SK-N-SH (cell line): Measurements from ENCODE around the gene AUTS2. TPM values are rescaled to one million over a fixed set of nuclear protein-coding genes. Genes with fewer than 3 reads are reported as not detected.

Experiments
- CTCF ChIA-PET: fragments of 300-600, 350-600 bp; formaldehyde crosslinking; extraction: SDS; loops from one replicate; lab custom pipeline; 2021; lab: Yijun Ruan, JAX
- POLR2A ChIA-PET: fragments of 350-600 bp; sonication (Branson Sonifier 250); formaldehyde crosslinking; extraction: SDS; loops from one replicate; lab custom pipeline; 2020; ENCODE audit warnings: antibody characterized with exemption, inconsistent platforms; lab: Yijun Ruan, JAX
- DNase-seq: peaks from one replicate; pipeline ENCODE4 v3.0.0; 2012
- H2AFZ ChIP-seq: fragments of 200-600 bp; sonication (generic); 2 replicates; pipeline ENCODE4 v1.8.1; 2016; ENCODE audit warnings: antibody characterized with exemption, mild to moderate bottlenecking, low read depth
- H3F3A ChIP-seq: fragments of 200-600 bp; sonication (generic); replicated peaks from 2 replicates; pipeline ENCODE3; 2016; ENCODE audit warnings: antibody characterized with exemption, mild to moderate bottlenecking; ENCODE audit not compliant: insufficient read depth
- H3K27ac ChIP-seq, 2 experiments: fragments of 200-500 bp in 1 of 2; fragments of 200-600 bp in 1 of 2; sonication (Bioruptor generic) in 1 of 2; sonication (generic), shearing (Covaris generic) in 1 of 2; 2 replicates each; pipeline versions ENCODE4 v1.5.1 to v1.6.1; 2014 to 2016; ENCODE audit warnings: low read depth in 2 of 2, inconsistent platforms in 1 of 2, low read length in 1 of 2, mild to moderate bottlenecking in 1 of 2, mixed read lengths in 1 of 2
- H3K27me3 ChIP-seq: fragments of 200-600 bp; sonication (generic), shearing (Covaris generic); 2 replicates; pipeline ENCODE4 v1.6.1; 2016; ENCODE audit warnings: mixed run types; ENCODE audit not compliant: insufficient read depth
- H3K36me3 ChIP-seq, 2 experiments: fragments of 200-500 bp in 1 of 2; fragments of 200-600 bp in 1 of 2; sonication (Bioruptor generic) in 1 of 2; sonication (generic) in 1 of 2; replicated peaks in 1 of 2; 2 replicates each; pipeline versions ENCODE3 to v1.5.1; 2014 to 2016; ENCODE audit warnings: low read length in 1 of 2, mild to moderate bottlenecking in 1 of 2; ENCODE audit not compliant: insufficient read depth in 2 of 2, control insufficient read depth in 1 of 2
- H3K4me1 ChIP-seq, 2 experiments: fragments of 200-500 bp in 1 of 2; fragments of 200-600 bp in 1 of 2; sonication (Bioruptor generic) in 1 of 2; sonication (generic), shearing (Covaris generic) in 1 of 2; 2 replicates each; pipeline versions ENCODE4 v1.5.1 to v1.6.1; 2014 to 2016; ENCODE audit warnings: low read depth in 1 of 2, low read length in 1 of 2, mixed run types in 1 of 2; ENCODE audit not compliant: insufficient read depth in 2 of 2, control insufficient read depth in 1 of 2
- H3K4me2 ChIP-seq: fragments of 200-600 bp; sonication (generic), shearing (Covaris generic); 2 replicates; pipeline ENCODE4 v1.6.1; 2017; ENCODE audit warnings: mixed run types
- H3K4me3 ChIP-seq, 2 experiments: fragments of 200-500 bp in 1 of 2; fragments of 200-600 bp in 1 of 2; sonication (Bioruptor generic) in 1 of 2; sonication (generic), shearing (Covaris generic) in 1 of 2; 2 replicates each; pipeline versions ENCODE4 v1.5.1 to v1.8.1; 2014 to 2016; ENCODE audit warnings: low read depth in 2 of 2, inconsistent platforms in 1 of 2, low read length in 1 of 2, mild to moderate bottlenecking in 1 of 2, mixed read lengths in 1 of 2, moderate library complexity in 1 of 2
- H3K79me2 ChIP-seq: fragments of 200-600 bp; sonication (generic); 2 replicates; pipeline ENCODE4 v1.8.1; 2017; ENCODE audit warnings: mild to moderate bottlenecking; ENCODE audit not compliant: insufficient read depth
- H3K9ac ChIP-seq: fragments of 200-600 bp; sonication (generic); 2 replicates; pipeline ENCODE4 v1.6.1; 2017; ENCODE audit warnings: mixed run types
- H3K9me2 ChIP-seq: fragments of 200-600 bp; sonication (generic); 2 replicates; pipeline ENCODE4 v1.6.1; 2017; ENCODE audit warnings: mixed run types
- H3K9me3 ChIP-seq: fragments of 200-600 bp; sonication (generic); 2 replicates; pipeline ENCODE4 v1.6.1; 2017; ENCODE audit warnings: mixed run types, mild to moderate bottlenecking, moderate library complexity
- H4K20me1 ChIP-seq: fragments of 200-600 bp; sonication (generic); 2 replicates; pipeline ENCODE4 v1.6.1; 2017; ENCODE audit warnings: mild to moderate bottlenecking, mixed run types; ENCODE audit not compliant: insufficient read depth
- CHD2 ChIP-seq: fragments of 150-350 bp; IDR thresholded peaks from 2 replicates; pipeline ENCODE4 v1.6.1; 2018; ENCODE audit warnings: low read length; ENCODE audit not compliant: partially characterized antibody
- ELF1 ChIP-seq: IDR thresholded peaks from 2 replicates; pipeline ENCODE4 v1.4.0; 2012
- EP300 ChIP-seq, 2 experiments: IDR thresholded peaks; 2 replicates each; pipeline versions ENCODE4 v1.4.0 to v1.6.1; 2012; ENCODE audit warnings: borderline replicate concordance in 1 of 2, low read depth in 1 of 2, low read length in 1 of 2
- FOSL2 ChIP-seq: IDR thresholded peaks from 2 replicates; pipeline ENCODE4 v1.4.0; 2012; ENCODE audit warnings: low read depth, mild to moderate bottlenecking, moderate library complexity, borderline replicate concordance
- FOXM1 ChIP-seq: IDR thresholded peaks from 2 replicates; pipeline ENCODE4 v1.4.0; 2012; ENCODE audit warnings: low read depth, mild to moderate bottlenecking
- GATA2 ChIP-seq: sonication (generic); formaldehyde crosslinking; IDR thresholded peaks from 2 replicates; pipeline ENCODE4 v1.5.0; 2020; ENCODE audit warnings: mild to moderate bottlenecking, missing genetic modification reagents
- IRF3 ChIP-seq: fragments of 150-350 bp; IDR thresholded peaks from 2 replicates; pipeline ENCODE4 v1.6.1; 2016; ENCODE audit warnings: mild to moderate bottlenecking, low read depth, low read length
- MEF2A ChIP-seq: IDR thresholded peaks from 2 replicates; pipeline ENCODE4 v1.4.0; 2012; ENCODE audit warnings: low read depth, borderline replicate concordance
- MXI1 ChIP-seq: IDR thresholded peaks from 2 replicates; pipeline ENCODE4 v1.6.1; 2012; ENCODE audit warnings: mild to moderate bottlenecking, low read depth, low read length, improper control_type of control experiment
- NFIC ChIP-seq: IDR thresholded peaks from 2 replicates; pipeline ENCODE4 v1.4.0; 2012; ENCODE audit warnings: borderline replicate concordance
- POLR2AphosphoS5 ChIP-seq: IDR thresholded peaks from 2 replicates; pipeline ENCODE4 v1.6.1; 2012; ENCODE audit warnings: low read depth, low read length
- RAD21 ChIP-seq: IDR thresholded peaks from 2 replicates; pipeline ENCODE4 v1.6.1; 2012; ENCODE audit warnings: mild to moderate bottlenecking, low read length
- RCOR1 ChIP-seq: fragments of 150-350 bp; IDR thresholded peaks from 2 replicates; pipeline ENCODE4 v1.6.1; 2017; ENCODE audit warnings: antibody characterized with exemption, low read length
- RFX5 ChIP-seq: IDR thresholded peaks from 2 replicates; pipeline ENCODE4 v1.6.1; 2012; ENCODE audit warnings: mild to moderate bottlenecking, improper control_type of control experiment, low read length
- RXRA ChIP-seq: IDR thresholded peaks from 2 replicates; pipeline ENCODE4 v1.4.0; 2012; ENCODE audit warnings: low read depth, mild to moderate bottlenecking, borderline replicate concordance
- TEAD4 ChIP-seq: IDR thresholded peaks from 2 replicates; pipeline ENCODE4 v1.4.0; 2012; ENCODE audit warnings: mild to moderate bottlenecking, borderline replicate concordance; ENCODE audit not compliant: insufficient read depth
- ZBTB33 ChIP-seq: IDR thresholded peaks from 2 replicates; pipeline ENCODE4 v1.4.0; 2012; ENCODE audit warnings: low read depth, borderline replicate concordance
- WGBS: methylation state at CpG from one replicate; pipeline ENCODE4 v1.1.6; 2017; ENCODE audit warnings: low lambda C conversion rate; 5-methylcytosine and 5-hydroxymethylcytosine counted together
- polyA plus RNA-seq, 3 experiments: library from polyadenylated mRNA; depleted of rRNA; stranded (reverse); fragments of >200 nt; gene quantifications; 2 replicates each; pipeline ENCODE4 v1.2.3, GENCODE V29; 2012
- TF ChIP-seq, protein P1 (sequence below): IDR thresholded peaks from 2 replicates; pipeline ENCODE4; 2012
- TF ChIP-seq, protein P2 (sequence below): fragments of 150-350 bp; IDR thresholded peaks from 2 replicates; pipeline ENCODE4 v1.6.1; 2017; ENCODE audit warnings: antibody characterized with exemption, low read length, low read depth, borderline replicate concordance
- TF ChIP-seq, protein P3 (sequence below): fragments of 200-600 bp; sonication (generic); IDR thresholded peaks from 2 replicates; pipeline ENCODE4 v1.6.1; 2017; ENCODE audit warnings: antibody characterized with exemption, mild to moderate bottlenecking, moderate library complexity
- TF ChIP-seq, protein P4 (sequence below): IDR thresholded peaks from 2 replicates; pipeline ENCODE4 v1.4.0; 2012; ENCODE audit warnings: low read depth, borderline replicate concordance

The AUTS2 gene
- polyA plus RNA-seq, 1 of the 3 experiments (the other 2 are of a cell fraction): 15.6 TPM

DNA sequence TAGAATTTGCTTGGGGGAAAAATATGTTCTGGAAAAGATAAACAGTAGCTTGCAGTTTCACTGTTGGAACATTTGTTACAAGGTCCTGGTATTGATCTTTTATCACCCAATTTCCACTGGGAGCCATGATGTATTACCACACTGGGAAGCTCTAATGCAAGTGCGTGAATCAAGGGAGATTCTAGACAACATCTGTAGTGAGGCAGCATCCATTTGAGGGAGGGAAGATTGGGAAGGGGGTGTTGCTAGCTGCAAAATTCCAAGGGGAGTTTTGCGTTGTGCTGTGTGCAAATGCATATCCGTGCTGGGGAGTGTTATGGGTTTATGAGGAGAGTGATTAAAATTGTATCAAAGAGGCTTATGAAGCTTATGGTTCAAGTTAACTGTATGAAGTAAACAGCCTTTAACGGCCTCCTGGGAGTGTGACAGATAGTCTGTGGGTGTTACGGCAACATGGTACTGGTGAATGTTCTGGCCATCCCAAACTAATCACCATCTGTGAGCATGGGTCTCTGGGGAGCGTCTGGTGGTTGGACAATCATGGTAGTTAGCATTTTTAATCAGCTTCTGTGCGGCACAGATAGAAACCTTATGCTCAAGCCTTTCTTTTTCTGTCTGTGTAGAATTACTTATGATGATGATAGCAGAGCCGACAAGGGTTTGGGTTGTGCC is 931.8 kb downstream of the AUTS2 start (continued):
- TF ChIP-seq RFX5: no peak
- TF ChIP-seq, protein P1, sequence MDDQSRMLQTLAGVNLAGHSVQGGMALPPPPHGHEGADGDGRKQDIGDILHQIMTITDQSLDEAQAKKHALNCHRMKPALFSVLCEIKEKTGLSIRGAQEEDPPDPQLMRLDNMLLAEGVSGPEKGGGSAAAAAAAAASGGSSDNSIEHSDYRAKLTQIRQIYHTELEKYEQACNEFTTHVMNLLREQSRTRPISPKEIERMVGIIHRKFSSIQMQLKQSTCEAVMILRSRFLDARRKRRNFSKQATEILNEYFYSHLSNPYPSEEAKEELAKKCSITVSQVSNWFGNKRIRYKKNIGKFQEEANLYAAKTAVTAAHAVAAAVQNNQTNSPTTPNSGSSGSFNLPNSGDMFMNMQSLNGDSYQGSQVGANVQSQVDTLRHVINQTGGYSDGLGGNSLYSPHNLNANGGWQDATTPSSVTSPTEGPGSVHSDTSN: no peak
- TF ChIP-seq RCOR1: peak; percentile 17; the same call in 1 of the 2 replicates
- no peak for TF ChIP-seq POLR2AphosphoS5

GRCh38 chr7:70533614-70534013 is 935.3 kb downstream of the AUTS2 start:
- Histone ChIP-seq H3K9ac (no peak overlapping the region), H4K20me1 (no peaks in the 10 kb centered on the region), H3K9me2 (no peaks in the 10 kb centered on the region), H3K27me3 (no peaks in the 10 kb centered on the region), H3K4me3 (no peak overlapping the region), H2AFZ (no peak overlapping the region), H3K36me3 (no peaks in the 10 kb centered on the region), H3K79me2 (no peaks in the 10 kb centered on the region), H3K4me1 (peaks cover 0 to 15% of the 10 kb centered on the region in 2 experiments; a peak in 1 of 4 replicates), H3K9me3 (no peaks in the 10 kb centered on the region), H3K27ac (no peak overlapping the region), H3K4me2 (no peak overlapping the region), H3F3A (no peaks in the 10 kb centered on the region)
- no peak for DNase-seq
- ChIA-PET CTCF (interaction anchor here (0.7 to 0.9 kb wide), 4 partner anchors 14 to 491 kb away, joined by 3 read pairs; no protein-coding TSS in a partner anchor), POLR2A (interaction anchor here (0.6 kb wide), 1 partner anchor 1031 kb away, joined by 3 read pairs; no protein-coding TSS in a partner anchor)
- WGBS: 82% methylated on average over 2 of the region's 2 CpGs
- TF ChIP-seq FOSL2: no peak
- TF ChIP-seq, protein P2, sequence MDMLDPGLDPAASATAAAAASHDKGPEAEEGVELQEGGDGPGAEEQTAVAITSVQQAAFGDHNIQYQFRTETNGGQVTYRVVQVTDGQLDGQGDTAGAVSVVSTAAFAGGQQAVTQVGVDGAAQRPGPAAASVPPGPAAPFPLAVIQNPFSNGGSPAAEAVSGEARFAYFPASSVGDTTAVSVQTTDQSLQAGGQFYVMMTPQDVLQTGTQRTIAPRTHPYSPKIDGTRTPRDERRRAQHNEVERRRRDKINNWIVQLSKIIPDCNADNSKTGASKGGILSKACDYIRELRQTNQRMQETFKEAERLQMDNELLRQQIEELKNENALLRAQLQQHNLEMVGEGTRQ: no peak
- TF ChIP-seq CHD2: no peak
- TF ChIP-seq, protein P3, sequence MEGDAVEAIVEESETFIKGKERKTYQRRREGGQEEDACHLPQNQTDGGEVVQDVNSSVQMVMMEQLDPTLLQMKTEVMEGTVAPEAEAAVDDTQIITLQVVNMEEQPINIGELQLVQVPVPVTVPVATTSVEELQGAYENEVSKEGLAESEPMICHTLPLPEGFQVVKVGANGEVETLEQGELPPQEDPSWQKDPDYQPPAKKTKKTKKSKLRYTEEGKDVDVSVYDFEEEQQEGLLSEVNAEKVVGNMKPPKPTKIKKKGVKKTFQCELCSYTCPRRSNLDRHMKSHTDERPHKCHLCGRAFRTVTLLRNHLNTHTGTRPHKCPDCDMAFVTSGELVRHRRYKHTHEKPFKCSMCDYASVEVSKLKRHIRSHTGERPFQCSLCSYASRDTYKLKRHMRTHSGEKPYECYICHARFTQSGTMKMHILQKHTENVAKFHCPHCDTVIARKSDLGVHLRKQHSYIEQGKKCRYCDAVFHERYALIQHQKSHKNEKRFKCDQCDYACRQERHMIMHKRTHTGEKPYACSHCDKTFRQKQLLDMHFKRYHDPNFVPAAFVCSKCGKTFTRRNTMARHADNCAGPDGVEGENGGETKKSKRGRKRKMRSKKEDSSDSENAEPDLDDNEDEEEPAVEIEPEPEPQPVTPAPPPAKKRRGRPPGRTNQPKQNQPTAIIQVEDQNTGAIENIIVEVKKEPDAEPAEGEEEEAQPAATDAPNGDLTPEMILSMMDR: no peak
- no peak for TF ChIP-seq TEAD4
- TF ChIP-seq MEF2A: no peak
- TF ChIP-seq, protein P4, sequence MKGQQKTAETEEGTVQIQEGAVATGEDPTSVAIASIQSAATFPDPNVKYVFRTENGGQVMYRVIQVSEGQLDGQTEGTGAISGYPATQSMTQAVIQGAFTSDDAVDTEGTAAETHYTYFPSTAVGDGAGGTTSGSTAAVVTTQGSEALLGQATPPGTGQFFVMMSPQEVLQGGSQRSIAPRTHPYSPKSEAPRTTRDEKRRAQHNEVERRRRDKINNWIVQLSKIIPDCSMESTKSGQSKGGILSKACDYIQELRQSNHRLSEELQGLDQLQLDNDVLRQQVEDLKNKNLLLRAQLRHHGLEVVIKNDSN: no peak
- TF ChIP-seq NFIC: no peak
- TF ChIP-seq GATA2 (CRISPR knock-in tag): no peak
- TF ChIP-seq FOXM1: no peak
- no peak for TF ChIP-seq EP300 (IDR thresholded peaks at IDR 0.05; ENCODE audit: borderline replicate concordance in 1 of 2, low read depth in 1 of 2, low read length in 1 of 2)
- TF ChIP-seq ELF1: no peak
- no peak for TF ChIP-seq RFX5
- TF ChIP-seq MXI1: no peak
- TF ChIP-seq ZBTB33: no peak
- TF ChIP-seq RAD21: no peak
- no peak for TF ChIP-seq RXRA
- TF ChIP-seq IRF3: no peak
